GM12878 (cell line): ENCODE results near the gene BCAT1. TPM values are rescaled to one million over a fixed set of nuclear protein-coding genes. Genes with fewer than 3 reads are reported as not detected.

Experiments used
- ATAC-seq: fragments of 200-7000 bp; cut with Tn5 transposase; 3 replicates; pipeline ENCODE4 v1.9.1; 2020; ENCODE audit warnings: mild to moderate bottlenecking, moderate library complexity
- BruUV-seq: library from RNA; stranded (reverse); fragments of 400-500 nt; replicated peaks from 2 replicates; lab custom pipeline; 2021; lab: Mats Ljungman, UMichigan
- CTCF ChIA-PET: fragments of 300-600 bp; sonication (Branson Sonifier 250); formaldehyde crosslinking; extraction: SDS; loops from one replicate; lab custom pipeline; 2021; ENCODE audit warnings: inconsistent platforms; lab: Yijun Ruan, JAX
- POLR2A ChIA-PET: fragments of 350-600 bp; formaldehyde crosslinking; extraction: SDS; loops from one replicate; lab custom pipeline; 2021; ENCODE audit warnings: inconsistent platforms; lab: Charles Lee
- RAD21 ChIA-PET: fragments of 300-600 bp; sonication (Branson Sonifier 250); formaldehyde crosslinking; loops from one replicate; lab custom pipeline; 2023; ENCODE audit warnings: antibody characterized with exemption; ENCODE audit not compliant: unreplicated experiment; lab: Charles Lee
- SMC1A ChIA-PET: fragments of 300-600 bp; sonication (Branson Sonifier 250); formaldehyde crosslinking; loops from one replicate; lab custom pipeline; 2023; ENCODE audit not compliant: unreplicated experiment, uncharacterized antibody; lab: Charles Lee
- DNase-seq: peaks from one replicate; pipeline ENCODE4 v3.0.0-alpha.2; 2011; ENCODE audit warnings: low read depth, low spot score
- FAIRE-seq: peaks from 3 replicates; lab custom pipeline; 2011; peaks lifted over from hg19 to GRCh38; lab: Jason Lieb, UNC
- H2AFZ ChIP-seq: 2 replicates; pipeline ENCODE4 v1.6.0; 2011; ENCODE audit warnings: low read depth, low read length, control low read depth; ENCODE audit not compliant: control insufficient read depth
- H3K27ac ChIP-seq: 2 replicates; pipeline ENCODE4 v1.5.1; 2011; ENCODE audit warnings: control low read depth; ENCODE audit not compliant: control insufficient read depth, insufficient read depth
- H3K27me3 ChIP-seq, 2 experiments: replicated peaks in 1 of 2; 2 replicates each; pipeline versions ENCODE4 v1.6.0 to v1.6.1; 2011; ENCODE audit warnings: low read length in 1 of 2; ENCODE audit not compliant: control insufficient read depth in 2 of 2, insufficient read depth in 2 of 2
- H3K36me3 ChIP-seq, 2 experiments: 2 replicates each; pipeline ENCODE4 v1.5.1; 2011; ENCODE audit warnings: low read length in 1 of 2; ENCODE audit not compliant: control insufficient read depth in 2 of 2, insufficient read depth in 2 of 2
- H3K4me1 ChIP-seq: 2 replicates; pipeline ENCODE4 v1.6.1; 2011; ENCODE audit warnings: mild to moderate bottlenecking, low read length, moderate library complexity, mixed read lengths; ENCODE audit not compliant: control insufficient read depth, insufficient read depth
- H3K4me2 ChIP-seq: 2 replicates; pipeline ENCODE4 v1.6.0; 2011; ENCODE audit warnings: control low read depth; ENCODE audit not compliant: control insufficient read depth, insufficient read depth
- H3K4me3 ChIP-seq: fragments of 200-600 bp; sonication (generic); 2 replicates; pipeline ENCODE4 v1.5.1; 2016
- H3K79me2 ChIP-seq: 2 replicates; pipeline ENCODE4 v1.6.0; 2011; ENCODE audit warnings: low read length; ENCODE audit not compliant: control insufficient read depth, insufficient read depth
- H3K9ac ChIP-seq: 2 replicates; pipeline ENCODE4 v1.8.0; 2011; ENCODE audit warnings: low read length, control low read depth, mixed read lengths; ENCODE audit not compliant: control insufficient read depth, insufficient read depth
- H3K9me3 ChIP-seq: replicated peaks from 3 replicates; pipeline ENCODE4 v1.5.1; 2011; ENCODE audit warnings: mild to moderate bottlenecking, low read length; ENCODE audit not compliant: control insufficient read depth, insufficient read depth
- H4K20me1 ChIP-seq: 2 replicates; pipeline ENCODE4 v1.6.0; 2011; ENCODE audit not compliant: control insufficient read depth, insufficient read depth
- IKZF2 ChIP-seq, 2 experiments: fragments of 450-650 bp; IDR thresholded peaks; 2 replicates each; pipeline ENCODE4 v1.6.1; 2017; ENCODE audit warnings: mild to moderate bottlenecking in 2 of 2, moderate library complexity in 2 of 2
- JUNB ChIP-seq: IDR thresholded peaks from 2 replicates; pipeline ENCODE4 v1.6.1; 2016; ENCODE audit warnings: antibody characterized with exemption, mild to moderate bottlenecking
- MEF2A ChIP-seq: IDR thresholded peaks from 2 replicates; pipeline ENCODE4 v1.6.1; 2011; ENCODE audit warnings: low read depth, mild to moderate bottlenecking, low read length, moderate library complexity; ENCODE audit not compliant: insufficient read depth
- PAX5 ChIP-seq: IDR thresholded peaks from 2 replicates; pipeline ENCODE4 v1.6.1; 2011; ENCODE audit warnings: low read depth, low read length, borderline replicate concordance
- SMARCA5 ChIP-seq: fragments of 450-650 bp; IDR thresholded peaks from 2 replicates; pipeline ENCODE4 v1.6.1; 2017; ENCODE audit warnings: mild to moderate bottlenecking
- SP1 ChIP-seq: IDR thresholded peaks from one replicate; pipeline ENCODE4 v1.6.1; 2011; ENCODE audit warnings: low read depth, low read length
- WRNIP1 ChIP-seq: IDR thresholded peaks from 2 replicates; pipeline ENCODE4 v1.6.1; 2011; ENCODE audit warnings: low read depth, low read length, improper control_type of control experiment, borderline replicate concordance
- ZNF622 ChIP-seq: fragments of 450-650 bp; IDR thresholded peaks from 2 replicates; pipeline ENCODE4 v1.6.1; 2017; ENCODE audit warnings: mild to moderate bottlenecking, inconsistent platforms
- WGBS: methylation state at CpG from one replicate; pipeline ENCODE4 v1.1.6; 2016; ENCODE audit warnings: low lambda C conversion rate; ENCODE audit not compliant: insufficient replicate concordance, insufficient coverage; ENCODE audit errors: missing lambda C conversion rate; 5-methylcytosine and 5-hydroxymethylcytosine counted together
- in situ Hi-C: fragments of 300-500 bp; cut with MboI; formaldehyde crosslinking; loops from 9 replicates; pipeline ENCODE4 v1.14.3; 2018; ENCODE audit warnings: mixed read lengths
- intact Hi-C: fragments of 100-400 bp; cut with micrococcal nuclease; formaldehyde crosslinking; loops from one replicate; pipeline ENCODE4 v1.14.2; 2022; ENCODE audit not compliant: unreplicated experiment
- polyA plus RNA-seq, 11 experiments: library from polyadenylated mRNA; depleted of rRNA in 4 of 11; unstranded in 6 of 11; stranded (reverse) in 5 of 11; fragments of >200 nt; fragmentation: Nextera tagmentation in 4 of 11; fragmentation: Illumina TruSeq in 1 of 11; extraction: Ambion mirVana in 4 of 11; extraction: Trizol in 1 of 11; gene quantifications; 1 replicate in 1 of 11; 2 replicates in 10 of 11; pipeline versions ENCODE4 v1.2.1 to v1.2.3, GENCODE V29; 2011 to 2016; ENCODE audit warnings: inconsistent platforms in 2 of 11, missing spikeins in 2 of 11, low read depth in 1 of 11
- total RNA-seq, 4 experiments: library from RNA; depleted of rRNA in 3 of 4; stranded (reverse); fragments of >200 nt in 3 of 4; fragmentation: Illumina TruSeq in 1 of 4; extraction: Trizol in 1 of 4; gene quantifications; 2 replicates each; pipeline versions ENCODE4 v1.2.1 to v1.2.3, GENCODE V29; 2013 to 2021
- TF ChIP-seq, protein P1 (sequence below): IDR thresholded peaks from 2 replicates; pipeline ENCODE4 v1.6.1; 2011; ENCODE audit warnings: low read depth, low read length, improper control_type of control experiment, borderline replicate concordance
- TF ChIP-seq, protein P2 (sequence below): fragments of 450-650 bp; IDR thresholded peaks from 2 replicates; pipeline ENCODE4 v1.6.1; 2014; ENCODE audit warnings: mild to moderate bottlenecking
- TF ChIP-seq, protein P3 (sequence below): fragments of 450-650 bp; IDR thresholded peaks from 2 replicates; pipeline ENCODE4 v1.6.1; 2016; ENCODE audit warnings: mild to moderate bottlenecking, moderate library complexity, borderline replicate concordance
- TF ChIP-seq, protein P4 (sequence below): fragments of 450-650 bp; formaldehyde crosslinking; IDR thresholded peaks from 2 replicates; pipeline ENCODE4 v1.5.0; 2022; ENCODE audit warnings: mild to moderate bottlenecking, missing genetic modification characterization

BCAT1 gene
- total and polyA plus RNA-seq, 10 of the 15 experiments (the other 5 are each of a cell fraction or from before 2014, with no cell fraction given) = 26.2 to 187 (median 81.9) TPM

DNA sequence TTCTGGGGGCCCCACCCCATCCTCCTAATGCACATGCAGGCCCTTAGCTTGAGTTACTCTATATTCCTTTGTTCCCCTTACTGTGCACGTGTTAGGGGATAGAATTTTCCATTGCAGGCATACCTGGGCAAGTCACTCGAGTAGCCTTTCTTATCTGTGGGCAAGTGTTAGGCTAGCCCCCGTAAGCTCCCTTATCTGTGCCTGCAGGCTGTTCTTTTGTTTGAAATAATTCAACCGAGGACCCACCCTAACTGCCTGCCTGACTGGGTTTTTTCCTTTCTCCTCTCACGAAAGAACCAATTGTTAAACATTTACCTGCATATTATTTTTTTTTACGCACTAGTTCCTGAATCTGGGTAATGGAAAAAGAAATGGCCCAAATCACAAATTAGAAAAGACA, 21.3 kb upstream of the BCAT1 start:
- Histone ChIP-seq H3K36me3 (no peaks in the 10 kb centered on the region), H3K27me3 (no peaks in the 10 kb centered on the region), H3K79me2 (no peaks in the 10 kb centered on the region), H3K9me3 (no peaks in the 10 kb centered on the region; the same call in 2 of the 3 replicates), H3K4me2 (no peak overlapping the region), H3K4me3 (no peak overlapping the region), H3K4me1 (no peaks in the 10 kb centered on the region), H3K27ac (no peak overlapping the region), H2AFZ (no peak overlapping the region), H4K20me1 (no peaks in the 10 kb centered on the region), H3K9ac (no peak overlapping the region)
- intact Hi-C loops (no loop called here), in situ Hi-C loops (no loop called here)
- no TSS peak for BruUV-seq
- ChIA-PET CTCF (interaction anchor here (1.9 kb wide), 1 partner anchor 12 kb away, joined by 5 read pairs; no protein-coding TSS in a partner anchor), RAD21 (no interaction called here), POLR2A (no interaction called here), SMC1A (no interaction called here)
- ATAC-seq (no peak), FAIRE-seq (no peak), DNase-seq (no peak)
- WGBS = 76% methylated on average over 6 of the region's 6 CpGs
- TF ChIP-seq, protein P1, sequence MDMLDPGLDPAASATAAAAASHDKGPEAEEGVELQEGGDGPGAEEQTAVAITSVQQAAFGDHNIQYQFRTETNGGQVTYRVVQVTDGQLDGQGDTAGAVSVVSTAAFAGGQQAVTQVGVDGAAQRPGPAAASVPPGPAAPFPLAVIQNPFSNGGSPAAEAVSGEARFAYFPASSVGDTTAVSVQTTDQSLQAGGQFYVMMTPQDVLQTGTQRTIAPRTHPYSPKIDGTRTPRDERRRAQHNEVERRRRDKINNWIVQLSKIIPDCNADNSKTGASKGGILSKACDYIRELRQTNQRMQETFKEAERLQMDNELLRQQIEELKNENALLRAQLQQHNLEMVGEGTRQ = no peak
- TF ChIP-seq WRNIP1 (no peak), ZNF622 (no peak), SP1 (no peak), PAX5 (no peak), JUNB (no peak), MEF2A (no peak), SMARCA5 (no peak), IKZF2 (IDR thresholded peaks at IDR 0.05) (no peak)
- TF ChIP-seq, protein P2, sequence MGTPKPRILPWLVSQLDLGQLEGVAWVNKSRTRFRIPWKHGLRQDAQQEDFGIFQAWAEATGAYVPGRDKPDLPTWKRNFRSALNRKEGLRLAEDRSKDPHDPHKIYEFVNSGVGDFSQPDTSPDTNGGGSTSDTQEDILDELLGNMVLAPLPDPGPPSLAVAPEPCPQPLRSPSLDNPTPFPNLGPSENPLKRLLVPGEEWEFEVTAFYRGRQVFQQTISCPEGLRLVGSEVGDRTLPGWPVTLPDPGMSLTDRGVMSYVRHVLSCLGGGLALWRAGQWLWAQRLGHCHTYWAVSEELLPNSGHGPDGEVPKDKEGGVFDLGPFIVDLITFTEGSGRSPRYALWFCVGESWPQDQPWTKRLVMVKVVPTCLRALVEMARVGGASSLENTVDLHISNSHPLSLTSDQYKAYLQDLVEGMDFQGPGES = no peak
- TF ChIP-seq, protein P3, sequence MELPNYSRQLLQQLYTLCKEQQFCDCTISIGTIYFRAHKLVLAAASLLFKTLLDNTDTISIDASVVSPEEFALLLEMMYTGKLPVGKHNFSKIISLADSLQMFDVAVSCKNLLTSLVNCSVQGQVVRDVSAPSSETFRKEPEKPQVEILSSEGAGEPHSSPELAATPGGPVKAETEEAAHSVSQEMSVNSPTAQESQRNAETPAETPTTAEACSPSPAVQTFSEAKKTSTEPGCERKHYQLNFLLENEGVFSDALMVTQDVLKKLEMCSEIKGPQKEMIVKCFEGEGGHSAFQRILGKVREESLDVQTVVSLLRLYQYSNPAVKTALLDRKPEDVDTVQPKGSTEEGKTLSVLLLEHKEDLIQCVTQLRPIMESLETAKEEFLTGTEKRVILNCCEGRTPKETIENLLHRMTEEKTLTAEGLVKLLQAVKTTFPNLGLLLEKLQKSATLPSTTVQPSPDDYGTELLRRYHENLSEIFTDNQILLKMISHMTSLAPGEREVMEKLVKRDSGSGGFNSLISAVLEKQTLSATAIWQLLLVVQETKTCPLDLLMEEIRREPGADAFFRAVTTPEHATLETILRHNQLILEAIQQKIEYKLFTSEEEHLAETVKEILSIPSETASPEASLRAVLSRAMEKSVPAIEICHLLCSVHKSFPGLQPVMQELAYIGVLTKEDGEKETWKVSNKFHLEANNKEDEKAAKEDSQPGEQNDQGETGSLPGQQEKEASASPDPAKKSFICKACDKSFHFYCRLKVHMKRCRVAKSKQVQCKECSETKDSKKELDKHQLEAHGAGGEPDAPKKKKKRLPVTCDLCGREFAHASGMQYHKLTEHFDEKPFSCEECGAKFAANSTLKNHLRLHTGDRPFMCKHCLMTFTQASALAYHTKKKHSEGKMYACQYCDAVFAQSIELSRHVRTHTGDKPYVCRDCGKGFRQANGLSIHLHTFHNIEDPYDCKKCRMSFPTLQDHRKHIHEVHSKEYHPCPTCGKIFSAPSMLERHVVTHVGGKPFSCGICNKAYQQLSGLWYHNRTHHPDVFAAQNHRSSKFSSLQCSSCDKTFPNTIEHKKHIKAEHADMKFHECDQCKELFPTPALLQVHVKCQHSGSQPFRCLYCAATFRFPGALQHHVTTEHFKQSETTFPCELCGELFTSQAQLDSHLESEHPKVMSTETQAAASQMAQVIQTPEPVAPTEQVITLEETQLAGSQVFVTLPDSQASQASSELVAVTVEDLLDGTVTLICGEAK = no peak
- TF ChIP-seq, protein P4, sequence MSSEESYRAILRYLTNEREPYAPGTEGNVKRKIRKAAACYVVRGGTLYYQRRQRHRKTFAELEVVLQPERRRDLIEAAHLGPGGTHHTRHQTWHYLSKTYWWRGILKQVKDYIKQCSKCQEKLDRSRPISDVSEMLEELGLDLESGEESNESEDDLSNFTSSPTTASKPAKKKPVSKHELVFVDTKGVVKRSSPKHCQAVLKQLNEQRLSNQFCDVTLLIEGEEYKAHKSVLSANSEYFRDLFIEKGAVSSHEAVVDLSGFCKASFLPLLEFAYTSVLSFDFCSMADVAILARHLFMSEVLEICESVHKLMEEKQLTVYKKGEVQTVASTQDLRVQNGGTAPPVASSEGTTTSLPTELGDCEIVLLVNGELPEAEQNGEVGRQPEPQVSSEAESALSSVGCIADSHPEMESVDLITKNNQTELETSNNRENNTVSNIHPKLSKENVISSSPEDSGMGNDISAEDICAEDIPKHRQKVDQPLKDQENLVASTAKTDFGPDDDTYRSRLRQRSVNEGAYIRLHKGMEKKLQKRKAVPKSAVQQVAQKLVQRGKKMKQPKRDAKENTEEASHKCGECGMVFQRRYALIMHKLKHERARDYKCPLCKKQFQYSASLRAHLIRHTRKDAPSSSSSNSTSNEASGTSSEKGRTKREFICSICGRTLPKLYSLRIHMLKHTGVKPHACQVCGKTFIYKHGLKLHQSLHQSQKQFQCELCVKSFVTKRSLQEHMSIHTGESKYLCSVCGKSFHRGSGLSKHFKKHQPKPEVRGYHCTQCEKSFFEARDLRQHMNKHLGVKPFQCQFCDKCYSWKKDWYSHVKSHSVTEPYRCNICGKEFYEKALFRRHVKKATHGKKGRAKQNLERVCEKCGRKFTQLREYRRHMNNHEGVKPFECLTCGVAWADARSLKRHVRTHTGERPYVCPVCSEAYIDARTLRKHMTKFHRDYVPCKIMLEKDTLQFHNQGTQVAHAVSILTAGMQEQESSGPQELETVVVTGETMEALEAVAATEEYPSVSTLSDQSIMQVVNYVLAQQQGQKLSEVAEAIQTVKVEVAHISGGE = no peak
